ENCODE measurements around the gene HTRA1. TPM values are rescaled to one million over a fixed set of nuclear protein-coding genes. Genes with fewer than 3 reads are reported as not detected.
A peak's percentile ranks its signal among the peaks of the same experiment; 100 is the strongest.

HTRA1 gene
- total RNA-seq, 1 donor from 2014 or later, result 17.0 TPM

- H3K4me1 Mint-ChIP-seq, result peaks cover 61% of the 10 kb centered on the region
- H2AFZ ChIP-seq (replicated peaks), result no peak overlapping the region
- H3K36me3 ChIP-seq, result no peaks in the 10 kb centered on the region
- peaks cover 13% of the 10 kb centered on the region for H3K27me3 Mint-ChIP-seq (ENCODE audit: insufficient read depth, low read depth)
- no peak overlapping the region for H3K4me3 ChIP-seq
- H3K27ac Mint-ChIP-seq, result no peak overlapping the region
- H3K27ac ChIP-seq, result no peak overlapping the region
- H3K27me3 ChIP-seq, result no peaks in the 10 kb centered on the region
- DNase-seq (ENCODE audit: low spot score), result no peak
- no peaks in the 10 kb centered on the region for H3K9me3 Mint-ChIP-seq
- H3K9me3 ChIP-seq (ENCODE audit: low read depth), result no peaks in the 10 kb centered on the region
- no peak overlapping the region for H3K9ac ChIP-seq
- no peak overlapping the region for H3K4me3 Mint-ChIP-seq
- no peaks in the 10 kb centered on the region for H3K79me2 ChIP-seq (ENCODE audit: low read depth)
- TF ChIP-seq EZH2phosphoT487 (IDR thresholded peaks at IDR 0.05) (no peak), CTCF (IDR thresholded peaks at IDR 0.05) (no peak), EZH2 (IDR thresholded peaks at IDR 0.05) (no peak)
- H3F3A ChIP-seq (ENCODE audit: low read depth), result no peaks in the 10 kb centered on the region
- no peak overlapping the region for H3K4me2 ChIP-seq
- no peaks in the 10 kb centered on the region for H4K20me1 ChIP-seq (ENCODE audit: low read depth)
- peaks cover 2% of the 10 kb centered on the region for H3K36me3 Mint-ChIP-seq
- H3K4me1 ChIP-seq, result peaks cover 24% of the 10 kb centered on the region
Observed at GRCh38 chr10:122490268-122490667, 28.9 kb downstream of the HTRA1 start.

- H3K9me3 Mint-ChIP-seq, result no peaks in the 10 kb centered on the region
- no peak for DNase-seq (ENCODE audit: low spot score)
- no peaks in the 10 kb centered on the region for H3F3A ChIP-seq (ENCODE audit: low read depth)
- H4K20me1 ChIP-seq (ENCODE audit: low read depth), result no peaks in the 10 kb centered on the region
- H3K27me3 ChIP-seq, result no peaks in the 10 kb centered on the region
- H3K9ac ChIP-seq, result no peak overlapping the region
- no peak overlapping the region for H3K4me3 ChIP-seq
- H3K4me2 ChIP-seq, result no peak overlapping the region
- H3K79me2 ChIP-seq (ENCODE audit: low read depth), result no peaks in the 10 kb centered on the region
- H3K9me3 ChIP-seq (ENCODE audit: low read depth), result no peaks in the 10 kb centered on the region
- TF ChIP-seq EZH2phosphoT487 (IDR thresholded peaks at IDR 0.05) (no peak), CTCF (IDR thresholded peaks at IDR 0.05) (no peak)
- H2AFZ ChIP-seq (replicated peaks), result no peak overlapping the region
- peaks cover 54% of the 10 kb centered on the region for H3K4me1 Mint-ChIP-seq
- H3K27me3 Mint-ChIP-seq (ENCODE audit: insufficient read depth, low read depth), result peaks cover 13% of the 10 kb centered on the region
- H3K4me1 ChIP-seq, result peaks cover 21% of the 10 kb centered on the region
- H3K36me3 Mint-ChIP-seq, result peaks cover 2% of the 10 kb centered on the region
- H3K27ac ChIP-seq, result no peak overlapping the region
- H3K27ac Mint-ChIP-seq, result peak overlapping the region; percentile 86
- no peak overlapping the region for H3K4me3 Mint-ChIP-seq
- H3K36me3 ChIP-seq, result no peaks in the 10 kb centered on the region
Observed at GRCh38 chr10:122490786-122491680, 29.7 kb downstream of the HTRA1 start.

- TF ChIP-seq CTCF (IDR thresholded peaks at IDR 0.05), result no peak
- no peak for TF ChIP-seq EZH2 (IDR thresholded peaks at IDR 0.05)
- no peak for TF ChIP-seq EZH2phosphoT487 (IDR thresholded peaks at IDR 0.05)
- Mint-ChIP-seq H3K27ac (peak overlapping the region; percentile 44), H3K9me3 (no peaks in the 10 kb centered on the region), H3K27me3 (ENCODE audit: insufficient read depth, low read depth) (peaks cover 11% of the 10 kb centered on the region), H3K4me1 (peaks cover 44% of the 10 kb centered on the region), H3K36me3 (peaks cover 2% of the 10 kb centered on the region), H3K4me3 (no peak overlapping the region)
- H3K27me3 ChIP-seq, result no peaks in the 10 kb centered on the region
- no peak overlapping the region for H3K27ac ChIP-seq
- no peaks in the 10 kb centered on the region for H3F3A ChIP-seq (ENCODE audit: low read depth)
- no peaks in the 10 kb centered on the region for H3K79me2 ChIP-seq (ENCODE audit: low read depth)
- peak overlapping the region; percentile 48 for H2AFZ ChIP-seq (replicated peaks)
- H3K4me2 ChIP-seq, result no peak overlapping the region
- H3K9me3 ChIP-seq (ENCODE audit: low read depth), result no peaks in the 10 kb centered on the region
- peaks cover 15% of the 10 kb centered on the region for H3K4me1 ChIP-seq
- no peaks in the 10 kb centered on the region for H4K20me1 ChIP-seq (ENCODE audit: low read depth)
- no peak overlapping the region for H3K9ac ChIP-seq
- H3K4me3 ChIP-seq, result no peak overlapping the region
- H3K36me3 ChIP-seq, result no peaks in the 10 kb centered on the region
- no peak for DNase-seq (ENCODE audit: low spot score)
Observed at GRCh38 chr10:122492006-122492405, 30.7 kb downstream of the HTRA1 start.

All from neural progenitor cell (in vitro differentiated cells).